RWPE1 (cell line): ENCODE data around the gene STK24.

Experiments used
- CTCF ChIA-PET: fragments of 350-600 bp; sonication (Branson Sonifier 250); formaldehyde crosslinking; extraction: SDS; loops from one replicate; lab custom pipeline; 2021; lab: Yijun Ruan, JAX
- POLR2A ChIA-PET: fragments of 400-600 bp; formaldehyde crosslinking; extraction: SDS; loops from one replicate; lab custom pipeline; 2020; ENCODE audit warnings: antibody characterized with exemption; ENCODE audit not compliant: low non-redundant PET; lab: Yijun Ruan, JAX
- DNase-seq: peaks from one replicate; pipeline ENCODE4 v3.0.0; 2012; ENCODE audit warnings: low spot score
- H3K27ac ChIP-seq: fragments of 450-650 bp; 2 replicates; pipeline ENCODE4 v1.5.1; 2017
- CTCF ChIP-seq: fragments of 450-650 bp; conservative IDR thresholded peaks from 2 replicates; pipeline ENCODE4 v1.5.1; 2017; ENCODE audit warnings: low read depth, mild to moderate bottlenecking

STK24 gene

GRCh38 chr13:98529171-98529570, 47.7 kb downstream of the STK24 start:
- no peak for TF ChIP-seq CTCF
- peak overlapping the region; percentile 14; the same call in 1 of the 2 replicates for H3K27ac ChIP-seq
- no peak for DNase-seq
- ChIA-PET CTCF (no interaction called here), POLR2A (interaction anchor here (0.5 kb wide), 1 partner anchor 12 kb away, joined by 10 read pairs; no protein-coding TSS in a partner anchor)

- TF ChIP-seq CTCF = no peak
- CTCF ChIA-PET = no interaction called here
- peak overlapping the region; percentile 14; the same call in 1 of the 2 replicates for H3K27ac ChIP-seq
- DNase-seq = peak; percentile 6
- POLR2A ChIA-PET = interaction anchor here (0.5 kb wide), 1 partner anchor 12 kb away, joined by 10 read pairs; no protein-coding TSS in a partner anchor
Observed at GRCh38 chr13:98528663-98529064, 48.2 kb downstream of the STK24 start.

GRCh38 chr13:98527526-98527925, 49.4 kb downstream of the STK24 start:
- TF ChIP-seq CTCF = no peak
- ChIA-PET POLR2A (no interaction called here), CTCF (no interaction called here)
- DNase-seq = no peak
- H3K27ac ChIP-seq = no peak overlapping the region

- CTCF ChIA-PET = no interaction called here
- POLR2A ChIA-PET = interaction anchor here (0.5 kb wide), 1 partner anchor 37 kb away, joined by 3 read pairs; no protein-coding TSS in a partner anchor
- no peak for TF ChIP-seq CTCF
- DNase-seq = no peak
- H3K27ac ChIP-seq = no peak overlapping the region
Observed at GRCh38 chr13:98526182-98526512, 50.8 kb downstream of the STK24 start.

- DNase-seq = no peak
- POLR2A ChIA-PET = no interaction called here
- peak overlapping the region; percentile 15; the same call in 1 of the 2 replicates for H3K27ac ChIP-seq
- CTCF ChIA-PET = no interaction called here
- TF ChIP-seq CTCF = no peak
Observed at GRCh38 chr13:98525456-98526181, 51.3 kb downstream of the STK24 start.

GRCh38 chr13:98524793-98525192, 52.1 kb downstream of the STK24 start:
- CTCF ChIA-PET = no interaction called here
- no peak for TF ChIP-seq CTCF
- POLR2A ChIA-PET = no interaction called here
- DNase-seq = no peak
- peak overlapping the region; percentile 15; the same call in 1 of the 2 replicates for H3K27ac ChIP-seq
